COR-L47 (cell line): ENCODE results near the gene EPN3.

Source experiments
- DNase-seq: peaks from one replicate; lab custom pipeline; 2025; lab: John Stamatoyannopoulos, UW

The EPN3 gene

DNA sequence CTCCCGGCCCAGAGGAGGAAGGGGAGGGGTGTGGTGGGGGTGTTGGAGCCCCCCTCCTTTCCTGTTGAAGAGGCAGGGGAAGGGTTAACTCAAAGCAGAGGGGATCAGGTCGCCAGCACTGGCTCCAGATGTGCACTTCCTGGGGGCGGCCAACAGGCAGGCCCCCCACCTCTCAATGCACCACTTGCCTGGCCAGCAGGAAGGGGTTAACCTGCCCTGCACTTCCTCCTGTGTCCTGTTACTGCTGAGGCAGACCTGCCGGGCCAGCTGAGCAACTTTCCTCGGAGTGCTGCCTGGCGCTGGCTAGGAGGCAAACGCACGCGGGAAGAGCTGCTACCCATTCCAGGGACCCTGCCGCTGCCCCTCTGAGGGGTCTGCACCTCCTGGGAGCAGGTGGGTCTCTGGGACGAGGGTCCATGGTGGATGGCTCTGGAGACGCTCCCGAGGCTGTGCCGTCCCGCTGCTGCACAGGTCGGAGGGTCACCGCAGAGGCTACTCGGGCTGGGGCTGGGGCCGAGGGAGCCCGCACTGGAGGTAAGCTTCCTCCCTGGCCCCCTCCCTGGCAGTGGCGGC is at the start of gene EPN3:
Gene EPN3, plus strand, starts transcription at position 284 of the 573 bp plus-strand sequence. CDS start 3,822 bp downstream, outside the sequence.
- no peak for DNase-seq

DNA sequence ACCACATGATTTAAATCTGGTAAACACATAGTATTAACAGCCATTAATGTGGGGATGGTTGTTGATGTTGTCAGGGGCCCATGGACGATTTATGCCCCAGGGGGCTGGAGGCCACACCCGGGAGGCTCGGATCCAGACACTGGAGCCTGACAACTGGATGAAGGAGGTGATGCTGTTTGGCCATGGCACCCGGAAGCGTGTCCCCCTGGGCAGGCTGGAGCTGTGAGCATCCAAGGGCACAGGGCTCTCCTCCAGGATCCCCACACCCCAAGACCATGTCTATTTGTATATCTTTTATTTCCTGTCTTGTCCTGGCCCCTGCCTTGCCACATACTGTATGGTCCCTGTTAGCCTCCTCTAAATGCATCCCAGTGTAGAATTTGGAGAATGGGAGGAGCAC is 49.3 kb upstream of the EPN3 start:
- DNase-seq, result no peak

DNA sequence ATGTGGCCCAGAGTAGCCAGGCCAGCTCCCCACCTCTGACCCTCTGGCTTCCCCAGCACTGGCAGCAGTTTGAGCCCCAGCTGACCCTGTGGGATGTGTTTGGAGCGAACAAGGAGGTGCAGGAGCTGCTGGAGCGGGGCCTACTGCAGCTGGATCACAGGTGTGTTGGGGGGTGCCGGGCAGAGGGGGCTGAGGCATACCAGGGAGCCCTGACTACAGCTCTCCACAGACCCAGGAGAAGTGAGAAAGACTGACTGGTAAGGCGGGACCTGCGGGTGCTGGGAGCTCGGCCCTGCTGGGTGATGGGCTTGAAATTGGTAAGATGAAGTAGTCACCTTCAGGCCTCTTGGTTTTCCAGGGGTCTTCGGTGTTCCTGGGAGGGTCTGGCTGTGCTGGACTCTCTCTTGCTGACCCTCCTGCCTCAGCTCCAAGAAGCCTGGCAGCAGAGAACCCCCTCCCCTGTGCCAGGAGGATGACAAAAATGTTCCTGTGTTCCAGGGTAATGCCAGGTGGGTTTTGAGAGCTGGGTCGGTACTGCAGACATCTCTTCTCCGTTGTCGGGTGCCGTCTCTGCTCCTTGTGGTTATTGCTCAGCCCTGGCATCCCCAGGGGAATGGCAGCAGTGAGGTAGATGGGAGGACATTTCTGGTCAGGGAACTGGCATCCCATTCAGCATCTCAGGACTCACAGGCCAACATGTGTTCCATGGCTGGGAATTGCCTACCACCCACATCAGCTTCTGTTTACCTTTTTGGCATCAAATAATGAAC is 48.0 kb upstream of the EPN3 start:
- no peak for DNase-seq

DNA sequence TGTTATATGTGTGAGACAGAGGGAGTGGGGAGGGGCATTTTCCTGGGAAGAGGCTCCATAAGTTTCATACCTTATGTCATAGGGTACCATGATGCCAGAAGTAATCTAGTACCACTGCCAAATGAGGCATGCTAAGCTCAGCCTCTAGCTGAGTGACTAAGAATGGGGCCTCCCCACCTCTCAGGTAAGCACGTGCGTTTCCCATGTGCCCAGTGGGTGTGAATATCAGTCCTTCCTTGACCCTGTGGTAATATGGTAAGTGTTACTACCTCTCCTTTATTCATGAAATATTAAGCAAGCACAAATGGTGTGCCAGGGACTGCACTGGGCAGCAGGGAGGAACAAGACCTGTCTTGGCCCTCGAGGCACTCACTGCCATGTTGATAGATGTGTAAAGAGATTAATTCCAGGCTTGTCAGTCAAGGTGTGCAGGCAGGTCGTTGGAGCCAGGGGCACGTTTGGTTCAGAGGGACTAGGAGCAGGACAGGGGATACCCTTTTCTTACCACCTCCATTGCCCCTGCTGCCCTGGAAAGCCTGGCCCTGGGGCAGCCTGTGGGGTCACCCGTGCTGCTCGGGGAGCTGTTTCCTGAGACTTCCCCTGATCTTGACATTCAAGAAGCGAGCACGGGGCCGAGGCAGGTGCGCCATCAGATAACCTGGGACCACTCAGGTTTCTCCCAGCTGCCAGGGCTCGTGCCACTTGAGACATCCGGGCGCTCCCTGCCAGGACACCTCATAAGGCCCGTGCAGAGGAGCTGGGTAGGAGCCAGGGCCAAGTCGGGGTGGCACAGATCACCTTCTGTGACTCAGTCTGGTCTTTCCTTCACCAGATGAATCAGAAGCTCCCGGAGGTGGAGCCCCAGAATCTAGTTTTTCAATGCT is 45.1 kb upstream of the EPN3 start:
- no peak for DNase-seq

DNA sequence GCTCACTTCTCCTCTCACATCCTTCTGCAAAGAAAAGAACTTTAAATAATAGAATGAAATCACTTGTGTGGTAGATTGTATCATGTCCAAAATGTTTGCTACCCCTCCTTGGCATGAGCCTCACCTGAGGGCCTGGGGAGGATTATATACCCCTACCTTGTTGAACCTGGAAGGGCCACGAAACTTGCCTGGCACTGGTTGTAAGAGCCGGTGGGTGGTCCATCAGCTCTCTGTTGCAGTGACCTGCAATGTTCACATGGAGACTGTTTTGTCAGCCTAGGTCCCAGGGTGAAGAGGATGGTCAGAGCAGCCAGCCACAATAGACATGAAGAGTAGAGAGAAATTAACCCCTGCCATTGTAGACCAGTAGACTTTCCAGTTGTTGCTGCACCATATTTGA is 43.7 kb upstream of the EPN3 start:
- no peak for DNase-seq

DNA sequence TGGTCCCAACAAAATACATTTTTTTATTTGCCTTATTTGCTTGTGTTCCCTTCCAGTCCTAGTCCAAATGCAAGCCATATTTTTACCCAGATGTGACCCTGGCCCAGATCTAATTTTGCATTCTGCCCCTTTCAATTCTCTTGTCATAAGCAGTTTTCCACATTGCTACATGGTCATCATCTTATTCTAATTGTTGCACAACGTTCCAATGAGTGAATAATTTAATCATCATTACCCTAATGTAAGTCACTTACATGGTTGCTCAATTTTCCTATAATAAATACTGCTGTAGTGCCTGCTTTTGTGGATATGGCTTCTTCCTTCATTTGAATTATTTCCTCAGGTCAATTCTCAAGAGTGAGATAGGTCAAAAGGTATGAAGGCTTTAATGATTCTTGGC is 41.0 kb upstream of the EPN3 start:
- no peak for DNase-seq

DNA sequence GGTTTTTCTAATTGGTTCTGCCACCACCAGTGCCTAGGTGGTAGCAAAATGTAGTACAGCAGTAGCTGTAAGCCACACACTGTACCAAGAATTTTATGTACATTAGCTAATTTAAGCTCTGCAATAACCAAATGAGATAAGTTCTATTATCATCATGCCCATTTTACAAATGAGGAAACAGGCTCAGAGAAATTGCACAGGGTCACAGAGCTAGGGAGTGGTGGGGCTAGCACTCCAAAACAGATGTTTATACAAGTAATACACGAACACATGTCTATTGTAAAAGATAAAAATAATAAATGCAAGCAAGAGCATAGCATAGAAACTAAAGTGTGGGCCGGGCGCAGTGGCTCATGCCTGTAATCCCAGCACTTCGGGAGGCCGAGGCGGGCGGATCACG is 40.3 kb upstream of the EPN3 start:
- no peak for DNase-seq

DNA sequence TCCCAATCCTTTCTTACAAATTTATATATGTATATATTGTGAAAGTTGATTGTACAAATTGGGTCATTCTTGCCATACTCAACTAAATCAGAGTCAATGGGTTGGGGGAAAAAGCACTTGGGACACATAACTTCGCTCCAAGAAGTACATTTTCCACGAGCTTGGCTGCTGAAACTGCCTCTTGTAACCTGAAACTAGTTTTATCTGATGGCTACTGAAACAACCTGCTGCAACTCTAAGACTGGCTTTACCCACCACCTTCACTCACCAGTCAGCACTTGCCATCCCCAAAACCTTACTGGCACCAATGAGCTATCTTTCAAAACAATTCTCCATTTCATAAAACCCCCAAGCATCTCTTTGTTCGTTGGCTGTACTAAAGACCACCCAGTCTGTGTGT is 38.8 kb upstream of the EPN3 start:
- DNase-seq, result no peak

DNA sequence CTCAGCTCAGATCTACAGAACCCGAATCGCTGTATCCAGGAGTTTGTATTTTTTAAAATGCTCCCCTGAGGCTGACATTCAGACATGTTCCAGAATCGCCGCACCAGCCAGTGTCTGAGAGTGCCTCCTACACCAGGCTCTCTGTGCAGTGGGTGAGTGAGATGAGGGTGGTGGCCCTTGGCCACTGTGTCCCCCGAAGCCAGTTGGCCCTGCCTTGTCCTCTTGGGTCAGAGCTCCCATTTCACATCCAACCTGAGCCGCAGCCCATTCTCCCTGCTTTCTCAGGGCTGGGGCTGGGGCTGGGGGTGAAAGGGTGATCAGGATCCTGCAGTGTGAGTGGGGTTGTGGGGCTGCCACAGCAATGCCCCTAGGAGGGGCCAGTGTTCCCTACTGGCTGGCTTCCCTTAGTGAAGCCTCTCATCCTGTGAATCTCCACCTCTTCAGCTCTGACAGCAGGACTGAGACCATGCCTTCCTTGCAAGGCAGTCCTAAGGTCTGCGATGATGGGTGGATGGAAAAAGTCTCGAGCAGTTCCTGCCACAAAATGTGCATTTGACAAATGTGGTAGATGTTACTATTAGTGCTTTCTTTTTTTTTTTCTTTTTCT is 37.2 kb upstream of the EPN3 start:
- no peak for DNase-seq

DNA sequence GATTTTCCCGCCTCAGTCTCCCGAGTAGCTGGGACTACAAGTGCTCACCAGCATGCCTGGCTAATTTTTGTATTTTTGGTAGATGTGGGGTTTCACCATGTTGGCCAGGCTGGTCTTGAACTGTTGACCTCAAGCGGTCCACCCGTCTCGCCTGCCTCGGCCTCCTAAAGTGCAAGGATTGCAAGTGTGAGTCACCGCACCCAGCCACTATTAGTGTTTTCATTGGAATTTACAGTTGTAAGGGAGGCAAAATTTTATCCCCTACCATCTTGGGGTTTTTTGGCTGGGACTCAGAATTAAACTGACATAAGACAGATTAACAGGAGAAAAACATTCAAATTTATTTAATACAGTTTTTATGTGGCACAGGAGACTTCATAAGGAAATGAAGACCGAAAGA is 36.6 kb upstream of the EPN3 start:
- DNase-seq, result no peak

DNA sequence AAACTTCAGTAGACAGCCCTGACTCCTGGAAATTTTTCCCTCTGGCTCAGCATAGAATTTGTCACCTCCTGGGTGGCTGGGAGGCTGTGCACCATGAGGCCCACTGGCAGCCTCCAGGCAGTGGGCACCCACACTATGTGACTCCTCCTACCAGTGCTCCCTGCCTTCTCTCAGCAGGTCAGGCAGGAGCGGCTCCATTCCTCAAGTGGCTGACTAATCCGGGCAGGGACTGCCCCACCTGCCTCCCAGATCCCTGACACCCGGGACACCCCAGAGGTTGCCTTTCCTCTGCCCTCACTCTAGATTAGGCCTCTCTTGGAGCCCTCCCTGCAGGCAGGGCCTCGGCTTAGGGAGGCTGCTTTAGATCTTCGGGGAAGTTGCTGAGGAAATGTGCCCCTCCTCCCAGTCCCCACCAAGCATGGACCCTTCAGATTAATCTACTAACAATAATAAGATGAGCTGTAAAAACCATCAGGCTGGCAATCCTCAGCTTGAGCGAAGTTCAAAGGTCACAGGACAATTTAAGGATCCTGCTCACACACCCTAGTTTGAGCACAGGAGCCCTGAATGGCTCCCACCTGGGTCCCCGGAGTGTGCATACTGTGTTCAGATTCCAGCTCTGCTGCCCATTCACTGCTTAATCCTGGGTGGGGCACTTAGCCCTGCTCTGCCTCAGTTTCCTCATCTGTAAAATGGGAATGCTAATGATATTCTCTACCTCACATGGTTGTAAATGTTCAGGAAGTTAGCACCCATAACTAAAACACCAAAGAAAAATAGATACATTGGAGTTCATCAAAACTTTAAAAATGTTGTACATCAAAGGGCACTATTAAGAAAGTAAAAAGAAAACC is 34.3 kb upstream of the EPN3 start:
- DNase-seq, result no peak

DNA sequence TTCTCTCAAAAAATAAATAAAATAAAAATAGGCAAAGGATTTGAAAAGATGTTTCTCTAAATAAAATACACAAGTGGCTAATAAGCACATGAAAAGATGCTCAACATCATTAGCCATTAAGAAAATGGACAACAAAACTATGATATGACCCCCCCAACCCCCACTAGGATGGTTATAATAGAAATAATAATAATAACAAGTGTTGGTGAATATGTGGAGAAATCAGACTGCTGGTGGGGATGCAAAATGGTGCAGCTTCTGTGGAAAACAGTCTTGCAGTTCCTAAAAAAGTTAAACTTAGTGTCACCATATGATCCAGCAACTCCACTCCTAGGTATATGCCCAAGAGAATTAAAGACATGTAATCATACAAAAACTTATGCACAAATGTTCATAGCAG is 33.3 kb upstream of the EPN3 start:
- no peak for DNase-seq

DNA sequence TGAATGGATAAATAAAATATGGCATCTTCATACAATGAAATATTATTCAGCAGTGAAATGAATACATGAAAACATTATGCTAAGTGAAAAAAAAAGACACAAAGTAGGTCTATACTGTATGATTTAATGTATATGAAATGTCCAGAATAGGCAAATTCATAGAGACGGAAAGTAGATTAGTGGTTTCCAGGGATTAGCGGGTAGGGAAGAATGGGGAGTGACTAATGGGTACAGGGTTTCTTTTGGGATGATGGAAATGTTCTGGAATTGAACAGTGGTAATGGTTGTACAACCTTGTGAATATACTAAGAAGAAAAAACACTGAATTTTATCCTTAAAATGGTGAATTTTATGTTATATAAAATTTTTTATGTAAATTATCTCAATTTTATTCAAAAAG is 32.8 kb upstream of the EPN3 start:
- DNase-seq, result no peak

DNA sequence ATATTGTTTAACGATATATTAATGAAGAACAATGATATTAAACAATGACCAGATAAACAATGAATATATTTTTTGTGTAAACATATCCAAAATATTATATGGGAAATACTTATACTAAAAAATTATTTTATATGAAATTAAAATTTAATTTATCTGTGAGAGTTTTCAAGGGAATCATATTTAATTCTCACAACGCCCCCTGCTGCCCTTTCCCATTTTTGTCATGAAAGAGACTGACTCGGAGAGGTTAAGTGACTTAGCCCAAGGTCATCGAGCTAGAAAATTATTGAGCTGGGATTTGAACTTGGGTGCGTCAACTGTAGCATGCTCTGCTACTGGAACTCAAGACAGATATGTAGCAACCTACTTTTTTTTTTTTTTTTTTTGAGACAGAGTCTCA is 31.5 kb upstream of the EPN3 start:
- DNase-seq, result no peak

DNA sequence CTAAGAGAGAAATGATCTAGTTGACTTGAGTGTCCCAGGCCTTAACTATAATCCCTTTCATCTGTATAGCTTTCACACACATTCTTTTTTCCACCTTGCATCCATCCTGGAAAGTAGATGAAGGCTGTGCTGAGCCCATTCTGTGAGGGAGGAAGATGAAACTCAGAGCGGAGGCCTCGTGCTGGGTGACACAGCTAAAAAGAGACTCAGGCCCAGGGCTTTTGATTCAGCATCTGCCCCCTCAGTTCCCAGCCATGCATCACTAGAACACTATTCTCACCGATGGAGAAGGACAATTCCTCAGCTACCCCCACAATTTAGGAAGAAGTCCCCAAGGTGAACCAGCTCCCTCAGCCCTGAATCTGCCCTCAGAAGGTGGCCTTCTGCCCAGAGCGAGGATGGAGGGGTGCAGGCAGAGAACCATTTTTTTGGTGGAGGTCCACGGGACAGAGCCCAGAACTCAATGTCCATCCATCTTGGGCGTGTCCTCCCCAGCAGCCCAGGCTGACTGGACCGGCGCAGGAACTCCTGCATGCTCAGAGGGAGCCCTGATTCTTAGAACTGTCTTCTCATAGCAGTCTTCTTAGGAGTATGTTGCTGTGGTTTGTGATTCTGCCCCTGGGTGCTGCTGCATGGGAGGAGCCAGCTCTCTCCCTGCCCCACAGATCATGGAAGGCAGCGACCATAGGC is 30.1 kb upstream of the EPN3 start:
- DNase-seq, result no peak

DNA sequence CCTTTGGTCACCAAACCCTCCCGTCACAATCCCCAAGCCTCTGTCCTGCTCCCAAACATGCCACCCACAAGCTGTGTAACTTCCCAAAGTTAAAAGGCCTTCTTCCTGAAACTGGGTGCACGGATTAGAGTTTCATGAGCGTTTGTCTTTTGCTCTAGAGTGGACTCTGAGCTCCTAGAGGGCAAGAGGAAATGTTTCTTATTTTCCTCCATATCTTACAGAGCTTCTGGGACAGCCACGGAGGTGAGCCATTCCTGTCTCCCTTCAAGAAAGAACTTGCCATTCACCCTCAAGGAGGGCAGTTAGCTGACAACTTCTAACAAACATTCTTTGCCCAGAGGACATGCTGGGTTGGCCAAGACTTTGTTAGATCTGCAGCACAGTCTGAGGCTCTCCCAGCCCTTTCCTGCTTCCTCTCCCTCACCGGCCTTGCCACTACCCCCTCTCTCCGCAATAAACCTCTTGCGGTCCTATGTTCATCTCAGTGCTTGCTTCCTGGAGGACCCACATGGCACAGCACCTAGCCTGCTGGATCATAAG is 26.9 kb upstream of the EPN3 start:
- DNase-seq, result no peak

DNA sequence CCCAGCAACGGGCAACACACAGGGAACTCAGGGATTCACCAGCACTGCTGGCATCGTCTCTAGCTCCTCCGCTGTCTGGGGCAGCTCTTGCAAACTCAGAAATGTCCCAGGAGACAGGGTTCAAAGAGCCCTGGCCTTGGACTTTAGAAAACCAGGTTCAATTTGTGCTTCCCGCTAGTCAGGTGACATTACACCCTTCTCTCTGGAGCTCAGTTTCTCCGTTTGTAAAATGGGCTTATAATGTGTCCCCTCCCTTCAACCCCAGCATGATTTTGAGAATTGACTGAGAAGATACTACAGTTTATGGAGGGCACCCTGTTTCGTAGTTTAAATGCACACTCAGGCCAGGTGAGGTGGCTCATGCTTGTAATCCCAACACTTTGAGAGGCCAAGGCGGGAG is 26.2 kb upstream of the EPN3 start:
- no peak for DNase-seq

DNA sequence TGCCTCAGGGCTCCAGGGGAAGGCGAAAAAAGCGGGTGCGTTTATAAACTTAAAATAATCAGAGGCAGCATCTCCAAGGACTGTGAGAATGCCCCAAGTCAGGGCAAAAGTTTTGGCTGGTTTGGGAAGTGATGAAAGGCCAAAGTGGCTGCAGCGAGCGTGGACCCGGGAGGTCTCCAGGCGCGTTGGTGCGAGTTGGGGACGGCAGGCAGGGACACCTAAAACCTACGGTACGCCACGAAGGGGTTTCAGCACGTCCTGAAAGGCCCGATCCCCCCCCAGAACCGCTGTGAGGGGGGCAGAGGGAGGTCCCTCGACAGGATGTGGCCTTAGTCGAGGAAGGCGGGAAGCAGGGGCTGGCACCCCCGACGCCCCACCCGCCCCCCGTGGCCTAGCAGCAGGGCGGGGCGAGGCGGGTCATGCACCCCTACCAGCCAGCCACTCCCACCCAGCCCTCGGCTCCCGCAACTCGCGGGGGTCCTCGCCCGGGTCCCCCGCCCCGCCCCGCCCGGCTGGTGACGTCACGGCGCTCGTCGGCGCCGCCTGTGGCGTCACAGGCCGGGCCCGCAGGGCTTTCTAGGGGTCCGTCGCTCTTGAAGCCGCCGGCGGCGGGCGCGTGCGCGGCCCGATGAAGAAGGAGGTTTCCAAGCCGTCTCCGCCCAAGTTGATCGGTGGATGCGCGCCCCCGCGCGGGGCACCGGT is 24.5 kb upstream of the EPN3 start, which contains the start of gene MYCBPAP:
Gene MYCBPAP, plus strand, starts transcription at position 569 of the 702 bp plus-strand sequence. CDS start 236 bp downstream, outside the sequence.
- no peak for DNase-seq

DNA sequence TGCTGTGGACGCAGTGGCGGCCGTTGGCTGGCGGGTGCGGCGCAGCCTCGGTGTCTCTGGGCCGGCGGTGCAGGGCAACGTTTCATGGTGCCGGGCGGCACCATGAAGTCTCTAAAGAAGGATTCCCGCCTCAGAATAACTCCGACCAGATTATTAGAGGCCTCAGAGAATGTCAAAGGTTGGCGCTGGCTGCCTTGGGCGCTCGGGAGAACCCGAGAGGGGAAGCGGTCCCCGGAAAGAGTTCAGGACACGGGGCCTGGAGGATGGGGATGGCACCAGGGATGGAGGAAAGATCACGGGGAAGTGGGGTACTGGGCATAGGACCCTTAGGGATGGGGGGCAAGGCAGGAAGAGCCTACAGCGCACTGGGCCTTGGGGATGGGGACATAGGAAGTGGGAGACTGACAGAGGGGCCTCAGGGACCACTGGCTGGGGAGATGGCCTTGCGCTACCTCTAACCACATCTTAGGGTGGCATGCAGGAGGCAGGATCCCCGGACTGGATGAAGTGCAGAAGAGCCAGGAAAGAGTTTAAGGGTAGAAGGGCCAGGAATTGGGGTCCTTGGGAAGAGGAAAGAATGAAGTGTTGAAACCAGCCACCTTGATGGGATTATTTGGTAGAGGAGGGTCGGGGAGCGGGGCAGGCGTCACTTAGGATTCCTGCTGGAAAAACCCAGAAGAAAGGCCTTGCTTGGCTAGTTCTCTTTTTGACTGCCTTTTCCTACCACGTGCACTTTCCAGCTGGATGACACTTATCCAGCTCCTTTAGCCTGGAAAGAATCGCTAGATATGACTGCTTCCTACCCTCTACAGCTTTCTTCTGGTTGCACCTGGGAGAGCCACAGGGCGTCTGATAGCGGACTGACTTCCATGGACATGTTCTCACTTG is 23.7 kb upstream of the EPN3 start:
- no peak for DNase-seq
